OCI-M2 (cell line): Measurements from ENCODE around the gene PZP.
"Not testable (repeated sequence)": the region's sequence is repeated elsewhere in the genome, so short reads cannot be mapped to it uniquely, and the experiment has no call there.

Source experiments
- DNase-seq: peaks from one replicate; lab custom pipeline; 2025; ENCODE audit not compliant: unreplicated experiment; lab: John Stamatoyannopoulos, UW

PZP gene

DNA sequence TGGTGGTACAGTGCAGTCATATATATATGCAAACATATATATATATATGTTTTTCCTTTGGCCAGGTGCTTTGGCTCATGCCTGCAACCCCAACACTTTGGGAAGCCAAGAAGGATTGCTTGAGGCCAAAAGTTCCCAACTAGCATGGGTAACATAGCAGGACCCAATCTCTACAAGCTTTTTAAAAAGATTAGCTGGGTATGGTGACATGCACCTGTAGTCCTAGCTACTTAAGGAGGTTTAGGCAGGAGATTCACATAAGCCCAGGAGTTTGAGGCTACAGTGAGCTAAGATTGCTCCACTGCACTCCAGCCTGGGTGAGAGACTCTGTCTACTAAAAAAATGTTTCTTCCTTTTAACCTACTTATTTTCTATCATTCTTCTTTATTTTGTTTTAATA lies 10.2 kb downstream of the PZP start:
- no peak for DNase-seq

DNA sequence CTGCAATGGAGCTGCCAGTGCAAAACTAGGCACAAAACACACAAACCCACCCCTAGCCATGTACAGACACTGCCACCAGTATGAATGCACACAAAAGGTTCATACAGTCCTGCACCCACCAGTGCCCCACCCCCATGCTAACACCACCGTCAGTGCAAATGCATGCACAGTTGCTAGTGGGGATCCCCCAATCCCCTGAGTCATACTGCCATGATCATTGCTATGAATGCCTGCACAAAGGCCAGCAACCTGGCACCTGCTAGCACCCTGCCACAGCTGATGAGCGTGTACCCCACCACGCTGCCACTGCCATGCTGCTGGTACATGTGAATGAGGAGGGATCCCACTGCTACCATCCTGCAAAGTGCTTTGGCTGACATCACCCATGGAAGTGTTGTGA lies 23.9 kb downstream of the PZP start:
- DNase-seq: no peak

DNA sequence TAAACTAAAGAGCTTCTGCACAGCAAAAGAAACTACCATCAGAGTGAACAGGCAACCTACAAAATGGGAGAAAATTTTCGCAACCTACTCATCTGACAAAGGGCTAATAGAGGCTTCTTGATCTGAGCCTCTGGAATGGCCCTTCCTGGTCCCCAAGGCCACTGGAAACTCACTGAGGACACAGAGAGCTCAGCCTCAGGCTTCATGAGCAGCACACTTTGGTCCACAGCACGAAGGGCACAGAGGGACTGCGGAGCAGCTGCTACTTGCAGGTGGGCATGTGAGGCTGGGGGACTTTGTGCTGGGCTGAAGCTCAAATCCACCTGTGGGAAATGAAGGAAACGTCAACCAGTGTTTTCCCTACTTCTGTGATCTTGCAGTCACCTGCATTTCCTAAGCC lies 27.4 kb downstream of the PZP start:
- no peak for DNase-seq

DNA sequence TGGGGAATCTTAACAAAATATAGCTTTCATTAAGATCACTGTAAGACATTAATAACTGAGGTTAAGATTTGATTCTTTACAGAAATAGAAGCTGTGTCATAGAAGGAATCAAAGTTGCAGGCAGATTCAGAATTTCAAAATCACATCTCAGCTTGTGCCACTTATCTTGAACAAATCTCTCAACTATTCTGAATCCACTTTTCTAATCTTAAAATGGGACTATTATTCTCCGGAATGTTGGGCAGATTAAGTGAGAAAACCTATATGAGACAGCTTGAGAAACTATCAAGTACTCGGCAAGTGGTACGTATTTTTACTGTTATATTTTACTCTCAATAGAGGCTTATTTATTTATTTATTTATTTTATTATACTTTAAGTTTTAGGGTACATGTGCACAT lies 28.4 kb downstream of the PZP start:
- no peak for DNase-seq

GRCh38 chr12:9169979-9170634 lies 38.1 kb downstream of the PZP start:
- no peak for DNase-seq

- not testable (repeated sequence) for DNase-seq
These were observed 40.9 kb downstream of the PZP start for GRCh38 chr12:9167345-9167744.

DNA sequence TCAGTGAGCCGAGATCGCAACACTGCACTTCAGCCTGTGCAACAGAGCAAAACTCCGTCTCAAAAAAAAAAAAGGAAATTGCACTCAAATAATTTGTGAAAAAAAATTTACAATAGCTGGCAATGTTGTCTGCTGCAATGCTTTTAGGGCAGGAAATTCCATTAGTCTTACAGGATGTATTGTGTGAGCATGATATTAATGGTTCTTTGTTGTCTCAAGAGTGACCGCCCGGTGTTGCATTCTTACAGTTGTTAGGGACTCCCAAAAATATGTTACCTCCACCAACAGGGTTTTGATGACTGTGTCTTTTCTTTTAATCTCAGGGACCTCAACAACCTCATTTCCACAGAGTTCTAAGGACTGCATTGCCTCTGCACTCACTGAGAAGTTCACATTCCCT lies 44.8 kb downstream of the PZP start:
- DNase-seq: no peak

GRCh38 chr12:9156119-9156518 lies 52.1 kb downstream of the PZP start:
- DNase-seq: no peak

DNA sequence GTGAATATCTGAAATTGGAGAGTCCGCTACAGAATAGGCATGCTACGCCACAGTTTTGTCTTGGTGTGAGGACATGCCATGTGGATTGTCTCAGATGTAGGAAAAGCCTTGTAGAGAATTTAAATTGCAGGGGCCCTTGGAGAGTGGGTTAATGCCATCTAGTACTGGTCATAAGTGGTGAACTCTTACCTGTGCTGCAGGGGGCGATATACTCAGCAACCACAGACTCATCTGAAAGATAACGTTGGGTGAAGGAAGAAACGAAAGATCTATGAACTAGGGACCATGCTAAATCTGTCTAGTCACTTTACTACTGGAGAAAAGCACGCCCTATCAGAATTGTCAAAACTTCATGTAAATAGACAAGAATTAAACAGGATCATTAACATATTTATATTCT lies 58.8 kb downstream of the PZP start:
- no peak for DNase-seq

DNA sequence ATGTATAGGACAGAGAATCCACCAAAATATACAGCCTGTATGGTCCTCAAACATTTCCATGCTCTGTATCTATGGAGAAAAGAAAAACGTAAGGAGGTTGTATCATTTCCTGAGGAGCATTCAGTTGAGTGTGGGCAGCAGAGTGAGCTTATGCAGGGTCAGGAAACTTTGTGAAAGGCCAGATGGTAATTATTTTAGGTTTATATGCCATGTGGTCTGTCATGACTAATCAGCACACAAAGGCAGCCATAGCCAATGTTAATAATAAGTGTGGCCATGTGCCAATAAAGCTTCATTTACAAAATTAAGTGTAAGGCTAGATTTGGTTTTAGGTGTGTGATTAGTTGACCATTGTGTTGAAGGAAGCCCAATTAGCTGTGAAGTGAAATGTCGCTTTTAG lies 59.3 kb downstream of the PZP start:
- no peak for DNase-seq

- no peak for DNase-seq
These were observed 60.7 kb downstream of the PZP start for GRCh38 chr12:9147461-9147860.

- no peak for DNase-seq
These were observed 63.5 kb downstream of the PZP start for GRCh38 chr12:9144730-9145106.

DNA sequence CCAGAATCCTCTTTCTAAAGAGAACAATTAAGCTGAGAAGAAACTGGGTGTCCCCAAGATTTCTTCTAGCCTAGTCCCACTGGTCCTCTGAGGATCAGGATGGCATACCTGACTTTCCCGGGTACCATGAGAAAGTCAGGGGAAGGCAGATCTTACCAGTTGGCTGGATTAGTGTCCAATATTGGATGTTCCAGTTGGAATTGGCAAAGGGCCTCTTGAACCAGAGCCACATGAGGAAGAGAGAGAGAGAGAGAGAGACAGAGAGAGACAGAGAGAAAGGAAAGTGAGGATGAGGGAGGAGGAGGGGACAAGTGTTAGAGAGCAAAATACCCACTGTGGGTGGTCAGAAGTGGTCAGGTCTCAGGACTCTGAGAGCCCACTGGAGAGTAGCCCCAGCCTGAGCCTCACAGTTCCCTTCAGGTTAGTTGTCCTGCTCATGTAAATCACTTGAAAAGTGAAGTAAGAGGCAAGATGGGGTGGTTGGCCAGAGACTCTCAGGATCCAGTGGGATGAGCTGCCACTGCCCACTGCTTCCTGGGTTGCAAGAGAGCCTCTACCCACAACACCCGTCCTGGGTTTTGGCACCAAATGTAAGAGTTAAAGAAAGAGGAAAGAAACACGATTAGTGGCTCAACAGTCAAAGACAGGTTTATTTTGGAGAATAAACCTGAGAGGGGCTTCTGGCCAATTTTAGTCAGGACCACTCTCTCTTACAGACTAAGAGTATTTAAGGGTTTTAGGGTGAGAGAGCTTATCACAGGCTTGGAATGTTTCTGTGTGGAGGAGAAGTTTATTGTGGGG lies 64.1 kb downstream of the PZP start:
- no peak for DNase-seq

GRCh38 chr12:9143137-9143536 lies 65.1 kb downstream of the PZP start:
- no peak for DNase-seq

- not testable (repeated sequence) for DNase-seq
These were observed 68.5 kb downstream of the PZP start for GRCh38 chr12:9139588-9140290.

GRCh38 chr12:9135903-9136310 lies 72.3 kb downstream of the PZP start:
- no peak for DNase-seq

- DNase-seq: no peak
These were observed 73.1 kb downstream of the PZP start for GRCh38 chr12:9134981-9135628.

DNA sequence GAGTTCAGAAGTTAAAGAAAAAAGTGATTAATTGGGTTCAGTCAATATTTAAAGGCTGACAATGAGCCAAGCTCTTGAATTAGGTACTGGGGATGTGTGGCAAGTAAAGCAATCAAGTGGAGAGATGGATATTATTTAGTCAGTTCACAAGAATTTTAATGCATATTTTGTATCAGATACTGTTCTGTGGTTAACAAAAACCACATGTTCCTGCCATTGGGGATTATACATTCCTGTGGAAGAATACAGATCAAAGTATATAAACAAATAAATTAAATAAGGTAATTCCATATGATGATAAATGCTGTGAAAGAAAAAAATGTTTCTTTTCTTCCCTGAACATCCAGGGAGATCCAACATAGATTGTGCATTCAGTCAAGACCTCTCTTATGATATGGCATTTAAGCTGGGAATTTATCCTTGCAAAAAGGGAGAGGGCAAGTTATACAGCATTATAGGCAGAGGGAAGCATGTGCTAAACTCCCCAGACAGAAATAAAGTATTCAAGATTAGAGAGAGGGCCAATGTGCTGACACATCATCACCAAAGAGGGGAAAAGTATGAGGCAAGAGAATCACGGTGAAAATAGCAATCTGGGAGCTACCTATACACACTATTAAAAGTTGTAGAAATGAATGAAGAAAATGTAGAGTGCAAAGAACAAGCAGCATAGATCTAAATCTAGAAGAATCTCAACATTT lies 74.8 kb downstream of the PZP start:
- DNase-seq: no peak

- no peak for DNase-seq
These were observed 76.1 kb downstream of the PZP start for GRCh38 chr12:9132008-9132535.

DNA sequence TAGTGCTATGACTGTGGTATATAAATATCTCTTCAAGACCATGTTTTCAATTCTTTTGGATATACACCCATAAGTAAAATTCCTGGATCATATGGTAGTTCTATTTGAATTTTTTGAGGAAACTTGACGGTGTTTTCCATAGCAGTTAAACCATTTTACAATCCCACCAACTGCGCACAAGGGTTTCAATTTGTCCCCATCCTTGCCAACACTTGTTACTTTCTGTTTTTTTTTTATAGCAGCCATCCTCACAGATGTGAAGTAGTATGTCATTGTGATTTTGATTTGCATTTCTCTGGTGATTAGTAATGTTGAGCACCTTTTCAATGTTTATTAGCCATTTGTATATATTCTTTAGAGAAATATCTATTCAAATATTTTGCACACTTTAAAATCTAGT lies 78.0 kb downstream of the PZP start:
- no peak for DNase-seq
